Left lobe of liver (tissue), 2 donors: ENCODE data around the gene WNT3A. TPM values are rescaled to one million over a fixed set of nuclear protein-coding genes. Genes with fewer than 3 reads are reported as not detected.

Source experiments
- ATAC-seq: fragments of 200-7000 bp; cut with Tn5 transposase; one replicate; pipeline ENCODE4 v1.9.1; 2020; ENCODE audit warnings: mild to moderate bottlenecking, moderate library complexity
- DNase-seq: peaks from one replicate; pipeline ENCODE4 v3.0.0-alpha.2; 2020; ENCODE audit warnings: low spot score
- total RNA-seq: library from RNA; stranded (reverse); gene quantifications from one replicate; pipeline ENCODE4 v1.2.1, GENCODE V29; 2021
- donor health status: DM: no; HTN: no; CAD: no; lungs with moderate emphysema.
- donor health status: DM: no; HTN: yes; CAD: no.

WNT3A gene
- total RNA-seq, 1 donor from 2014 or later, result not detected

GRCh38 chr1:228081578-228082213 is 74.9 kb downstream of the WNT3A start:
- no peak for DNase-seq
- peak; percentile 8 for ATAC-seq

- peak; percentile 93 for ATAC-seq
Observed at GRCh38 chr1:228082214-228082917, 75.6 kb downstream of the WNT3A start, which contains the start of gene ARF1. TSS of gene ARF1 (plus strand) at chr1:228082708. CDS start at chr1:228097115, 14,407 bp downstream.

GRCh38 chr1:228082918-228083870 is 76.4 kb downstream of the WNT3A start:
- ATAC-seq (peak; percentile 44), DNase-seq (peak; percentile 69)

More at GRCh38 chr1:228082214-228082917, 75.6 kb downstream of the WNT3A start, which contains the start of gene ARF1:
- peak; percentile 95 for DNase-seq

- ATAC-seq (peak; percentile 6), DNase-seq (no peak)
Observed at GRCh38 chr1:228083871-228084278, 77.1 kb downstream of the WNT3A start.

GRCh38 chr1:228084325-228084724 is 77.5 kb downstream of the WNT3A start:
- ATAC-seq, result no peak
- DNase-seq, result no peak

- ATAC-seq (no peak), DNase-seq (no peak)
Observed at GRCh38 chr1:228084797-228085196, 78.0 kb downstream of the WNT3A start.

- ATAC-seq (no peak), DNase-seq (no peak)
Observed at GRCh38 chr1:228085287-228085951, 78.6 kb downstream of the WNT3A start.

GRCh38 chr1:228087771-228088251 is 81.0 kb downstream of the WNT3A start:
- ATAC-seq (no peak), DNase-seq (no peak)

GRCh38 chr1:228088586-228089498 is 82.0 kb downstream of the WNT3A start:
- DNase-seq (no peak), ATAC-seq (no peak)

GRCh38 chr1:228089519-228090380 is 83.0 kb downstream of the WNT3A start:
- ATAC-seq (no peak), DNase-seq (no peak)

GRCh38 chr1:228090613-228091081 is 83.8 kb downstream of the WNT3A start:
- ATAC-seq, result peak; percentile 35
- DNase-seq, result no peak

GRCh38 chr1:228091084-228091483 is 84.3 kb downstream of the WNT3A start:
- DNase-seq (no peak), ATAC-seq (no peak)

GRCh38 chr1:228092342-228093049 is 85.7 kb downstream of the WNT3A start:
- DNase-seq, result no peak
- ATAC-seq, result no peak

GRCh38 chr1:228093050-228093906 is 86.5 kb downstream of the WNT3A start:
- DNase-seq, result no peak

GRCh38 chr1:228094432-228095016 is 87.7 kb downstream of the WNT3A start:
- DNase-seq, result no peak
- ATAC-seq, result no peak

More at GRCh38 chr1:228093050-228093906, 86.5 kb downstream of the WNT3A start:
- no peak for ATAC-seq

GRCh38 chr1:228095161-228095560 is 88.4 kb downstream of the WNT3A start:
- ATAC-seq (no peak), DNase-seq (no peak)
